Measurements from ENCODE around the gene CLIP4.

DNA sequence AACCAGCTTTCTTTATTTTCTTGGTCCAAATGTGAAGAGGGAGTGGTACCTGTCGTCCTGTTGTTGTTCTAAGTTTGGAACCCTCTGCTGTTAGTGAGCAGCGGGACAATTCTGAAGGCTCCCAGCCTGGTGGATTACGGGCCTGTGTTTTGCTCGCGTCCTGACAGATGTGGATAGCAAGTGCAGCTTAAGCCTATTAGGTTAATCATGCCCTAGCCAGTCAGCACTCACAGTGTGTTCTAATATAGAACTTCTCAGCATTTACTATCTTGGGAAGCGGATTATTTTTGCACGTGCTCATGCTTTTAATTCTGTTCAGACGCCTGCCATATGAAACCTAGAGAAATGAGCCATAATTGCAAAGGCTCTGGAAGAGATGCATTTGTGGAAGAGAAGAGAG is 40.8 kb upstream of the CLIP4 start, which contains the start of gene PCARE:
- TF ChIP-seq POLR2AphosphoS5 (IDR thresholded peaks at IDR 0.05) = no peak
- TF ChIP-seq, protein P1, sequence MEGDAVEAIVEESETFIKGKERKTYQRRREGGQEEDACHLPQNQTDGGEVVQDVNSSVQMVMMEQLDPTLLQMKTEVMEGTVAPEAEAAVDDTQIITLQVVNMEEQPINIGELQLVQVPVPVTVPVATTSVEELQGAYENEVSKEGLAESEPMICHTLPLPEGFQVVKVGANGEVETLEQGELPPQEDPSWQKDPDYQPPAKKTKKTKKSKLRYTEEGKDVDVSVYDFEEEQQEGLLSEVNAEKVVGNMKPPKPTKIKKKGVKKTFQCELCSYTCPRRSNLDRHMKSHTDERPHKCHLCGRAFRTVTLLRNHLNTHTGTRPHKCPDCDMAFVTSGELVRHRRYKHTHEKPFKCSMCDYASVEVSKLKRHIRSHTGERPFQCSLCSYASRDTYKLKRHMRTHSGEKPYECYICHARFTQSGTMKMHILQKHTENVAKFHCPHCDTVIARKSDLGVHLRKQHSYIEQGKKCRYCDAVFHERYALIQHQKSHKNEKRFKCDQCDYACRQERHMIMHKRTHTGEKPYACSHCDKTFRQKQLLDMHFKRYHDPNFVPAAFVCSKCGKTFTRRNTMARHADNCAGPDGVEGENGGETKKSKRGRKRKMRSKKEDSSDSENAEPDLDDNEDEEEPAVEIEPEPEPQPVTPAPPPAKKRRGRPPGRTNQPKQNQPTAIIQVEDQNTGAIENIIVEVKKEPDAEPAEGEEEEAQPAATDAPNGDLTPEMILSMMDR (IDR thresholded peaks at IDR 0.05) = no peak
- no peak for TF ChIP-seq POLR2A (IDR thresholded peaks at IDR 0.05)

Measured in transverse colon (tissue), 4 donors.